GM21381 (cell line): ENCODE results near the gene NFATC3.
"Not testable (repeated sequence)": the region's sequence is repeated elsewhere in the genome, so short reads cannot be mapped to it uniquely, and the experiment has no call there.

ENCODE experiments used
- ATAC-seq: cut with Tn5 transposase; IDR thresholded peaks from one replicate; pipeline ENCODE4 v1.9.1; 2021; ENCODE audit warnings: mild to moderate bottlenecking, moderate library complexity; ENCODE audit not compliant: unreplicated experiment

Gene NFATC3

GRCh38 chr16:68088130-68088972 lies 3.2 kb downstream of the NFATC3 start:
- no peak for ATAC-seq

GRCh38 chr16:68089067-68089466 lies 3.9 kb downstream of the NFATC3 start:
- ATAC-seq: no peak

GRCh38 chr16:68090130-68090529 lies 5.0 kb downstream of the NFATC3 start:
- ATAC-seq: no peak

- ATAC-seq: no peak
Observed at GRCh38 chr16:68090533-68090932, 5.4 kb downstream of the NFATC3 start.

- ATAC-seq: no peak
Observed at GRCh38 chr16:68091380-68092261, 6.5 kb downstream of the NFATC3 start.

- ATAC-seq: not testable (repeated sequence)
Observed at GRCh38 chr16:68092275-68092674, 7.1 kb downstream of the NFATC3 start.

GRCh38 chr16:68093816-68094613 lies 8.8 kb downstream of the NFATC3 start:
- no peak for ATAC-seq

- ATAC-seq: no peak
Observed at GRCh38 chr16:68094614-68094934, 9.4 kb downstream of the NFATC3 start.

GRCh38 chr16:68096491-68096890 lies 11.3 kb downstream of the NFATC3 start:
- no peak for ATAC-seq

- no peak for ATAC-seq
Observed at GRCh38 chr16:68097088-68097487, 11.9 kb downstream of the NFATC3 start.

GRCh38 chr16:68097895-68098294 lies 12.7 kb downstream of the NFATC3 start:
- no peak for ATAC-seq

- no peak for ATAC-seq
Observed at GRCh38 chr16:68100488-68100887, 15.3 kb downstream of the NFATC3 start.

- ATAC-seq: no peak
Observed at GRCh38 chr16:68105611-68106010, 20.4 kb downstream of the NFATC3 start.

- not testable (repeated sequence) for ATAC-seq
Observed at GRCh38 chr16:68107230-68107928, 22.2 kb downstream of the NFATC3 start.

- not testable (repeated sequence) for ATAC-seq
Observed at GRCh38 chr16:68109156-68109555, 24.0 kb downstream of the NFATC3 start.

- not testable (repeated sequence) for ATAC-seq
Observed at GRCh38 chr16:68110611-68111010, 25.4 kb downstream of the NFATC3 start.

- no peak for ATAC-seq
Observed at GRCh38 chr16:68111379-68111778, 26.2 kb downstream of the NFATC3 start.

- no peak for ATAC-seq
Observed at GRCh38 chr16:68113059-68113761, 28.0 kb downstream of the NFATC3 start.

- ATAC-seq: no peak
Observed at GRCh38 chr16:68113765-68114240, 28.6 kb downstream of the NFATC3 start.

- not testable (repeated sequence) for ATAC-seq
Observed at GRCh38 chr16:68114939-68115338, 29.8 kb downstream of the NFATC3 start.
